Panc1 (cell line): Measurements from ENCODE around the gene OR13G1.

Experiments
- TF ChIP-seq, protein P1 (sequence below): fragments of 450-650 bp; IDR thresholded peaks from 2 replicates; pipeline ENCODE4 v1.5.1; 2017; ENCODE audit warnings: mild to moderate bottlenecking
- TF ChIP-seq, protein P2 (sequence below), 2 experiments: IDR thresholded peaks; 2 replicates each; pipeline ENCODE4 v1.6.1; 2011 to 2012; ENCODE audit warnings: low read depth in 2 of 2, control low read depth in 1 of 2, low read length in 1 of 2, mild to moderate bottlenecking in 1 of 2, moderate library complexity in 1 of 2; ENCODE audit not compliant: insufficient read depth in 1 of 2

DNA sequence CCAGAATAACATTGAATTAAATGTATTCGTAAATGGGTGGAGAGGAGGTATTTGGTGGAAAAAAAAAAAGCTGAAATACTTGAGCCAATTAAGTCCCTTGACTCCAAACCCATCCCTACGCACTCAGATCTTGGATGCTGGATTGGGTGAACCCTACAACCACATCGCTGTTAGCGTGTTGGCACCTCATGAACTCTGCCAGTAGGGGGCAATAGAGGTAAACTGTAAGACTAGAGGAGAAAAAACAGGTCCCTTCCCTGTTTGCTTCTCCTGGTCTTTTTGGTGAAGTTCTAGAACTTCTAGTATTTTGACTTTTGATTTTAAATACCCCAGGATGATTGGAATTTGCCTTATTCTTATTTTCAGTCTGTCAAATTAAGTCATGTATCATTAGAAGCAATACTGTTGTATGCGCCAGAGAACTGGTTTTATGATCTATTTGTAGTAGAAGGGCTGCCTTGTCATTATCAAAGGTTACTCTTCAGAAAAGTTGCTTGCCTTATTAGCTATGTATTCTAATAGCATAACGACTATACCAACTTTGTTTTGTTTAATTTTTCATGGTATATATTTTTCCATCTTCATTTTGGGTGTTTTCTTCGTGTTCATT lies 1.9 kb upstream of the OR13G1 start:
- TF ChIP-seq, protein P1, sequence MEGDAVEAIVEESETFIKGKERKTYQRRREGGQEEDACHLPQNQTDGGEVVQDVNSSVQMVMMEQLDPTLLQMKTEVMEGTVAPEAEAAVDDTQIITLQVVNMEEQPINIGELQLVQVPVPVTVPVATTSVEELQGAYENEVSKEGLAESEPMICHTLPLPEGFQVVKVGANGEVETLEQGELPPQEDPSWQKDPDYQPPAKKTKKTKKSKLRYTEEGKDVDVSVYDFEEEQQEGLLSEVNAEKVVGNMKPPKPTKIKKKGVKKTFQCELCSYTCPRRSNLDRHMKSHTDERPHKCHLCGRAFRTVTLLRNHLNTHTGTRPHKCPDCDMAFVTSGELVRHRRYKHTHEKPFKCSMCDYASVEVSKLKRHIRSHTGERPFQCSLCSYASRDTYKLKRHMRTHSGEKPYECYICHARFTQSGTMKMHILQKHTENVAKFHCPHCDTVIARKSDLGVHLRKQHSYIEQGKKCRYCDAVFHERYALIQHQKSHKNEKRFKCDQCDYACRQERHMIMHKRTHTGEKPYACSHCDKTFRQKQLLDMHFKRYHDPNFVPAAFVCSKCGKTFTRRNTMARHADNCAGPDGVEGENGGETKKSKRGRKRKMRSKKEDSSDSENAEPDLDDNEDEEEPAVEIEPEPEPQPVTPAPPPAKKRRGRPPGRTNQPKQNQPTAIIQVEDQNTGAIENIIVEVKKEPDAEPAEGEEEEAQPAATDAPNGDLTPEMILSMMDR = peak; percentile 85
- TF ChIP-seq, protein P2, sequence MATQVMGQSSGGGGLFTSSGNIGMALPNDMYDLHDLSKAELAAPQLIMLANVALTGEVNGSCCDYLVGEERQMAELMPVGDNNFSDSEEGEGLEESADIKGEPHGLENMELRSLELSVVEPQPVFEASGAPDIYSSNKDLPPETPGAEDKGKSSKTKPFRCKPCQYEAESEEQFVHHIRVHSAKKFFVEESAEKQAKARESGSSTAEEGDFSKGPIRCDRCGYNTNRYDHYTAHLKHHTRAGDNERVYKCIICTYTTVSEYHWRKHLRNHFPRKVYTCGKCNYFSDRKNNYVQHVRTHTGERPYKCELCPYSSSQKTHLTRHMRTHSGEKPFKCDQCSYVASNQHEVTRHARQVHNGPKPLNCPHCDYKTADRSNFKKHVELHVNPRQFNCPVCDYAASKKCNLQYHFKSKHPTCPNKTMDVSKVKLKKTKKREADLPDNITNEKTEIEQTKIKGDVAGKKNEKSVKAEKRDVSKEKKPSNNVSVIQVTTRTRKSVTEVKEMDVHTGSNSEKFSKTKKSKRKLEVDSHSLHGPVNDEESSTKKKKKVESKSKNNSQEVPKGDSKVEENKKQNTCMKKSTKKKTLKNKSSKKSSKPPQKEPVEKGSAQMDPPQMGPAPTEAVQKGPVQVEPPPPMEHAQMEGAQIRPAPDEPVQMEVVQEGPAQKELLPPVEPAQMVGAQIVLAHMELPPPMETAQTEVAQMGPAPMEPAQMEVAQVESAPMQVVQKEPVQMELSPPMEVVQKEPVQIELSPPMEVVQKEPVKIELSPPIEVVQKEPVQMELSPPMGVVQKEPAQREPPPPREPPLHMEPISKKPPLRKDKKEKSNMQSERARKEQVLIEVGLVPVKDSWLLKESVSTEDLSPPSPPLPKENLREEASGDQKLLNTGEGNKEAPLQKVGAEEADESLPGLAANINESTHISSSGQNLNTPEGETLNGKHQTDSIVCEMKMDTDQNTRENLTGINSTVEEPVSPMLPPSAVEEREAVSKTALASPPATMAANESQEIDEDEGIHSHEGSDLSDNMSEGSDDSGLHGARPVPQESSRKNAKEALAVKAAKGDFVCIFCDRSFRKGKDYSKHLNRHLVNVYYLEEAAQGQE (IDR thresholded peaks at IDR 0.05; ENCODE audit: insufficient read depth in 1 of 2, low read depth in 2 of 2, low read length in 1 of 2) = no peak
